ENCODE measurements around the gene ZNF740. TPM values are rescaled to one million over a fixed set of nuclear protein-coding genes. Genes with fewer than 3 reads are reported as not detected.

The ZNF740 gene
- total and polyA plus RNA-seq, 2 of the 4 experiments (the other 2 are of a cell fraction) = 13.1 to 14.0 TPM

DNA sequence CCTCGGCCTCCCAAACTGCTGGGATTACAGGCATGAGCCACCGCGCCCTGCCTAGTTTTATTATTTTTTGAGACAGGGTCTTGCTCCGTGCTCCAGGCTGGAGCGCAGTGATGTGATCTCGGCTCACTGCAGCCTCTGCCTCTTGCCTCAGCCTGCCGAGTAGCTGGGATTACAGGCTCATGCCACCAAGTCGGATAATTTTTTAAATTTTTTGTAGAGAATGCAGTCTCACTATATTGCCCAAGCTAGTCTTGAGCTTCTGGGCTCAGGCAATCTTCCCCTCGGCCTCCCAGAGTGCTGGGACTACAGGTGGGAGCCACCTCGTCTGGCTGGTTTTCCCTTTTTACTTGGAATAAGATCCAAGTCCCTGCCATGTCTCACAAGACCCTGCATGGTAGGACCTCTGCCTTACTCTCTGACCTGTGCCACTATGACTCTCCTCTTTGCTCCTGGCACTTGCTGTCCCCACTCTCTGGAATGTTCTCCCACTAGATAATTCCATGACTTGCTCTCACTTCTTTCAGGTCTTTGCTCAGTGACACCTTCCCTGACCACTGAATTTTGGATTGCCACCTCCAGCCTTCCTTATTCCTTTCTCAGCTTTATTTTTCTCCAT, 59.2 kb downstream of the ZNF740 start:
- BruUV-seq (replicated peaks) = no TSS peak
- H3K79me1 ChIP-seq (ENCODE audit: low read depth in 1 of 2, low read length in 2 of 2) = no peaks in the 10 kb centered on the region
- H4K20me1 ChIP-seq (ENCODE audit: insufficient read depth, low read length) = no peaks in the 10 kb centered on the region; the same call in 1 of the 2 replicates
- H2BK20ac ChIP-seq (ENCODE audit: low read depth, low read length) = no peak overlapping the region
- H3K9me1 ChIP-seq (ENCODE audit: insufficient read depth, low read length) = no peaks in the 10 kb centered on the region
- H3K27ac ChIP-seq (ENCODE audit: insufficient read depth, low read length) = no peak overlapping the region
- no peak overlapping the region for H3K4me2 ChIP-seq (ENCODE audit: low read depth, low read length)
- no peak overlapping the region for H3K23ac ChIP-seq (ENCODE audit: low read depth, low read length)
- DNase-seq = no peak
- no peak overlapping the region for H4K91ac ChIP-seq (ENCODE audit: insufficient read depth, low read depth, low read length)
- no peak overlapping the region for H2AFZ ChIP-seq (replicated peaks; ENCODE audit: low read length, poor library complexity)
- ATAC-seq (ENCODE audit: low read depth) = no peak
- no peaks in the 10 kb centered on the region for H3K4me1 ChIP-seq (ENCODE audit: control insufficient read depth, insufficient read depth, low read length)
- no peak overlapping the region for H3K18ac ChIP-seq (ENCODE audit: low read depth, low read length)
- dilution Hi-C loops (cut with HindIII; ENCODE audit: low sequenced_read_pairs, unreplicated experiment) = no loop called here
- no peak overlapping the region for H4K5ac ChIP-seq (ENCODE audit: low read depth, low read length)
- no peak overlapping the region for H2BK5ac ChIP-seq (ENCODE audit: low read depth, low read length, poor library complexity, severe bottlenecking)
- no peak overlapping the region for H3K14ac ChIP-seq (replicated peaks; ENCODE audit: low read depth, low read length)
- H3K36me3 ChIP-seq (ENCODE audit: control insufficient read depth, insufficient read depth, low read length) = no peaks in the 10 kb centered on the region
- peaks cover 52% of the 10 kb centered on the region for H3K27me3 ChIP-seq (ENCODE audit: control insufficient read depth, insufficient read depth, low read length)
- TF ChIP-seq RCOR1 (IDR thresholded peaks at IDR 0.05; ENCODE audit: insufficient replicate concordance, low read length) = no peak
- no peak for TF ChIP-seq USF2 (IDR thresholded peaks at IDR 0.05; ENCODE audit: low read depth, low read length)
- TF ChIP-seq NFE2L2 (IDR thresholded peaks at IDR 0.05; ENCODE audit: low read depth, low read length) = no peak
- TF ChIP-seq BHLHE40 (IDR thresholded peaks at IDR 0.05; ENCODE audit: low read depth, low read length) = no peak
- TF ChIP-seq CHD1 (IDR thresholded peaks at IDR 0.05; ENCODE audit: low read depth, low read length) = no peak
- TF ChIP-seq MAFK (IDR thresholded peaks at IDR 0.05; ENCODE audit: low read depth, low read length) = no peak
- no peak for TF ChIP-seq MAZ (IDR thresholded peaks at IDR 0.05; ENCODE audit: borderline replicate concordance, low read depth, low read length)
- TF ChIP-seq SMC3 (IDR thresholded peaks at IDR 0.05; ENCODE audit: low read depth, low read length) = no peak
- no peak for TF ChIP-seq POLR2A (IDR thresholded peaks at IDR 0.05; ENCODE audit: low read depth, low read length)
- TF ChIP-seq MXI1 (IDR thresholded peaks at IDR 0.05; ENCODE audit: borderline replicate concordance, low read depth, low read length) = no peak
- H4K8ac ChIP-seq (ENCODE audit: low read depth in 2 of 2, low read length in 2 of 2) = no peak overlapping the region
- H3K4me3 ChIP-seq (ENCODE audit: insufficient read depth, low read depth, low read length) = no peak overlapping the region
- in situ Hi-C loops (cut with MboI; ENCODE audit: low sequenced_read_pairs) = no loop called here
- no peak overlapping the region for H2AK5ac ChIP-seq (ENCODE audit: low read depth, low read length)
- no peak overlapping the region for H3K9ac ChIP-seq (ENCODE audit: low read depth, low read length)
- no peak overlapping the region for H2AK9ac ChIP-seq (replicated peaks; ENCODE audit: low read depth, low read length, poor library complexity)
- H2BK15ac ChIP-seq (ENCODE audit: low read depth, low read length) = no peak overlapping the region
- WGBS, 2 experiments (ENCODE audit: extremely low coverage in 2 of 2, insufficient read length in 1 of 2) = 90% methylated on average over 5 of the region's 10 CpGs; no CpG with 5 or more reads in 1 of the 2 experiments
- no peak overlapping the region for H2BK120ac ChIP-seq (ENCODE audit: low read depth, low read length)
- ChIA-PET CTCF (interaction anchor here (0.9 kb wide), 1 partner anchor 49 kb away, joined by 4 read pairs; no protein-coding TSS in a partner anchor), POLR2A (ENCODE audit: unreplicated experiment) (no interaction called here)
- H3K9me3 ChIP-seq (ENCODE audit: control insufficient read depth, insufficient read depth, low read length) = no peaks in the 10 kb centered on the region
- no peak overlapping the region for H3K56ac ChIP-seq (ENCODE audit: extremely low read depth, insufficient read depth, low read length)
- intact Hi-C loops (cut with micrococcal nuclease) = no loop called here
- H3K4ac ChIP-seq (ENCODE audit: low read depth, low read length) = no peak overlapping the region
